ENCODE measurements around the gene CUL7.

The CUL7 gene

GRCh38 chr6:43097098-43097489, 43.4 kb upstream of the CUL7 start:
- H3K27ac ChIP-seq (replicated peaks): no peak overlapping the region
- no peak overlapping the region for H3K4me3 ChIP-seq (replicated peaks; ENCODE audit: insufficient read depth, low read length)
- H3K27me3 ChIP-seq (ENCODE audit: insufficient read depth, poor library complexity, severe bottlenecking): no peaks in the 10 kb centered on the region
- no peak for TF ChIP-seq GABPA (IDR thresholded peaks at IDR 0.05; ENCODE audit: low read depth)
- TF ChIP-seq POLR2AphosphoS5 (IDR thresholded peaks at IDR 0.05; ENCODE audit: low read depth): no peak
- no peak for TF ChIP-seq SPI1 (IDR thresholded peaks at IDR 0.05; ENCODE audit: borderline replicate concordance, low read depth)
- TF ChIP-seq CTCF (IDR thresholded peaks at IDR 0.05; ENCODE audit: insufficient read depth, low read length): no peak
- no peak for TF ChIP-seq REST (IDR thresholded peaks at IDR 0.05; ENCODE audit: insufficient replicate concordance, low read depth)
- no peak for DNase-seq (ENCODE audit: low read depth in 1 of 2, low spot score in 1 of 2)

- no peak for DNase-seq (ENCODE audit: low read depth in 1 of 2, low spot score in 1 of 2)
- Histone ChIP-seq H3K27me3 (ENCODE audit: insufficient read depth, poor library complexity, severe bottlenecking) (no peaks in the 10 kb centered on the region), H3K27ac (replicated peaks) (no peak overlapping the region), H3K4me3 (replicated peaks; ENCODE audit: insufficient read depth, low read length) (no peak overlapping the region)
- TF ChIP-seq POLR2AphosphoS5 (IDR thresholded peaks at IDR 0.05; ENCODE audit: low read depth) (no peak), REST (IDR thresholded peaks at IDR 0.05; ENCODE audit: insufficient replicate concordance, low read depth) (no peak), SPI1 (IDR thresholded peaks at IDR 0.05; ENCODE audit: borderline replicate concordance, low read depth) (no peak), GABPA (IDR thresholded peaks at IDR 0.05; ENCODE audit: low read depth) (no peak), CTCF (IDR thresholded peaks at IDR 0.05; ENCODE audit: insufficient read depth, low read length) (no peak)
Observed at GRCh38 chr6:43096451-43097097, 42.9 kb upstream of the CUL7 start.

- Histone ChIP-seq H3K27me3 (ENCODE audit: insufficient read depth, poor library complexity, severe bottlenecking) (no peaks in the 10 kb centered on the region), H3K4me3 (replicated peaks; ENCODE audit: insufficient read depth, low read length) (no peak overlapping the region), H3K27ac (replicated peaks) (no peak overlapping the region)
- no peak for DNase-seq (ENCODE audit: low read depth in 1 of 2, low spot score in 1 of 2)
- TF ChIP-seq POLR2AphosphoS5 (IDR thresholded peaks at IDR 0.05; ENCODE audit: low read depth): no peak
- no peak for TF ChIP-seq GABPA (IDR thresholded peaks at IDR 0.05; ENCODE audit: low read depth)
- no peak for TF ChIP-seq REST (IDR thresholded peaks at IDR 0.05; ENCODE audit: insufficient replicate concordance, low read depth)
- no peak for TF ChIP-seq SPI1 (IDR thresholded peaks at IDR 0.05; ENCODE audit: borderline replicate concordance, low read depth)
- TF ChIP-seq CTCF (IDR thresholded peaks at IDR 0.05; ENCODE audit: insufficient read depth, low read length): no peak
Observed at GRCh38 chr6:43095939-43096338, 42.3 kb upstream of the CUL7 start.

Data from HL-60 (cell line).